NCI-H2107 treated with DMSO at 0.1 percent for 48 hours (cell line): ENCODE data around the gene DNAJB13.

Source experiments
- DNase-seq: peaks from one replicate; lab custom pipeline; 2025; ENCODE audit not compliant: unreplicated experiment; lab: John Stamatoyannopoulos, UW

Gene DNAJB13

DNA sequence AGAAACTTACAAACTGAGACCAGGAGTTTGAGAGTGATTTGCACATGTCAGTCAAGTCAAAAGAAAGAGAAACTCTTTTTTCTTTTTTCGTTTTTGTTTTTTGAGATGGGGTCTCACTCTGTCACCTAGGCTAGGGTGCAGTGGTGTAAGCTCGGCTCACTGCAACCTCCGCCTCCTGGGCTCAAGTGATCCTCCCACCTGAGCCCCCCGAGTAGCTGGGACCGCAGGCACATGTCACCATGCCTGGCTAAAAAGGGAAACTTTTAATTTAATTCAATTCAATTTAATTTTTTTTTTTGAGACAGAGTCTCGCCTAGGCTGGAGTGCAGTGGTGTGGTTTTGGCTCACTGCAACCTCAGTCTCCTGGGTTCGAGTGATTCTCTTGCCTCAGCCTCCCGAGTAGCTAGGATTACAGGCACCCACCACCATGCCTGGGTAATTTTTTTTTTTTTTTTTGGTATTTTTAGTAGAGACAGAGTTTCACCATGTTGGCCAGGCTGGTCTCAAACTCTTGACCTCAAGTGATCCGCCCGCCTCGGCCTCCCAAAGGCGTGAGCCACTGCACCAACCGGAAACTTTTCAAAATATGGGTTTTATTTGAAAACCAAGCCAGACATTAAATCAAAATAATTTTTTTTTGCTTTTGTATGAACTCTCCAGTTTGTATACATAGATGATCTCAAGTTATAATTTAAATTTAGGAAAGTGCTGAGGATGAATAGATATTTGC is 48.2 kb downstream of the DNAJB13 start:
- no peak for DNase-seq

DNA sequence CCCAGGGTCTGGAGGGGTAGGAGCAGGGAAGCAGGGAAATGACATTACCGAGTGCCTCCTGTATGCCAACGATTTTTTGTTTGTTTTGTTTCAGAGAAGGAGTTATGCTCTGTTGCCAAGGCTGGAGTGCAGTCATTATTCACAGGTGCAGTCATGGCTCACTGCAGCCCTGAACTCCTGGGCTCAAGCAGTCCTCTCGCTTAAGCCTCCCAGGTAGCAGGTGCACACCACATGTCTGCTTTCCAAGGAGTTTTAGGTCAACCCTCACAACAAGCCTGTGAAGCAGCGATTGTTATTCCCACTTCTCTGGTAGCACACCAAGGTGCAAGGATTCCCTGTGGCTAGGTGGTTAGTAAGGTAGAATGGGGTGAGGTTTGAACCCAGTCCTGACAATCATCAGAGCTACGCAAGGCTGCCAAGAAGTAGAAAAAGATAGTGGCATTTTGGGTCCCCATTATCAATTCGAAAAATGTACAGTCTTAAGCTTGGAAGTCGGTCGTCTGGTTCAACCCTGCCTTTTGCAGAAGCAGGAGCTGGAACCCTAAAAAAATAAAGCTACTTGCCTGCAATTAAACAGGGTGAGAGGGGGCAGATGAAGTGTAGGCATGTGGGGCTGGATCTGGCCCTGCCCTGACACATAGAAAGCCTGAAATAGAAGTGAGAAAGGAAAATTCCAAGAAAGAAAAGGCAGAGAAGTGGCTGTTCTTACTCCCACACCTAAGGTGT is 48.9 kb downstream of the DNAJB13 start:
- peak; percentile 58 for DNase-seq

DNA sequence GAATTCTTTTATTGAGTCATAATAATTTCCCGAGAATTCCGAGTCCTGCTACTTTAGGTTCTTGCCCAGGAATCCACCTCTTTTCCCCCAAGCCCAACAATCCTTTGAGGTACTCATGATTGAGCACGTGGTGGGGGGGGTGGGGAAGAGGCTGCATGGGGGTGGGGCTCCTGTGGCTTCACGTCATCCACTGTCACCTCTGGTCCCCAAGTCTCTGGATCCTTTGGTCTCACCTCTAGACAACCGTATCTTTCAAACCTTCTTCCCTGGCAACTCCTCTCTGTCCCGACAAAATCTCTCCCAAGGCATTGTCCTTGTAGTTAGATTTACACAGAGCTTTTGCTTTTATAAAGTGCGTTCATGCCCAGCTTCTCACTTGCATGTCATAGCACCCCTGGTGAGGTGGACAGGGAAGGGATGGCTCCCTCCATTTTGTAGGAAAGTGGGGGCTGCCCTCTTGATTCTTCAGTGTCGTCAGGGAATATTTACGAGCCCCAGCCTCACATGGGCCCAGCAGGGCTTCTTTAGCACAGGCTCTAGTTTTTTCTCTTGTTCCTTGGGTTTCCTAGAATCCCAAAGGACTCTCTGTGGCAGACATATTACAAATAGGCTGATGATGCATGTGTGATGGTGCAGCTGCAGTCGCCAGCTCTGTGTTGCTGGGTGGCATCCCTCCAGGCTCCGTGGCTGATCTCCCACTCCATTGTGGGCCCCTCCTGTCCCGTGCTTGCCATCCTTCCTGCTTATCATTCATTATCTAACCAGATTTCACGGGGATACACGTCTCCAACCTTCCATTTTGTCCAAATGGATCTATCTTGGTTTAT is 49.7 kb downstream of the DNAJB13 start:
- DNase-seq: no peak

DNA sequence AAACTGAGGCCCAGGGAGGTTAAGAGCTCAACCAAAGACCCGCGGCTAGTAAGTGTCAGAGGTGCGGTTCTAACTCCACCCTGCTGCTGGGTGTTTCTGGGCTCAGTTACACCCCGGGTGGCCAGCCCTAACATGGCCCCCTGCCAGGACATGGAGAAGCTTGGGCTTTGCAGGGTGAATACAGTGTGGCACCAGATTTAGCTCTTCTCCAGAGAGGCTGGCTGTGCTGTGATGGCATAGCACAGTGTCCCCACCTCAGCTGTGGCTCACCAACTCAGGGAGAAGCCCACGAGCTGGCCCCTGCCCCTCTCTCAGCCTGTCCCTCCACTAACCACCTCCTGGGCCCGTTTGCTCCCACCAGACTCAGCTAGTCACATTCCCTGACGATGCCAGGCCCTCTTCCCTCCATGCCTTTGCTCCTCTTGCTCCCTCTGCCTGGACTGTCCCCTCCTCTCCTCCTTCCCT is 51.0 kb downstream of the DNAJB13 start:
- no peak for DNase-seq

DNA sequence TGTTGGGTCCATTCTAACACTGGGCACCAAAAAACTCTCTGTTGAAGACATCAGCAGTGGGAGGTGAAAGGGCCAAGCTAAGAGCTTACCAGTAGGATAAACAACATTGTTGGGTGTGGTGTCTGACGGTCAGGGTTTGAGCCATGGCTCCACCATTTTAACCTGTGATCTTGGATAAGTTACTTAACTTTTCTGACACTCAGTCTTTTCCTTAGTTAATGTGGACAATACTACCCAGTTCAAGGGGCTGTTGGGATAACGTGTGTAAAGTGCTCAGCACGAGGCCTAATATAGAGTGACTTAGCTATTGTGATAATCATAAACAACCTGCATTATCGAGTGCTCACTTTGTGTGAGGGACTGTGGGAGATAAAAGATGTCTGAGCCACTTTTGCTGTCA is 52.0 kb downstream of the DNAJB13 start:
- DNase-seq: no peak

DNA sequence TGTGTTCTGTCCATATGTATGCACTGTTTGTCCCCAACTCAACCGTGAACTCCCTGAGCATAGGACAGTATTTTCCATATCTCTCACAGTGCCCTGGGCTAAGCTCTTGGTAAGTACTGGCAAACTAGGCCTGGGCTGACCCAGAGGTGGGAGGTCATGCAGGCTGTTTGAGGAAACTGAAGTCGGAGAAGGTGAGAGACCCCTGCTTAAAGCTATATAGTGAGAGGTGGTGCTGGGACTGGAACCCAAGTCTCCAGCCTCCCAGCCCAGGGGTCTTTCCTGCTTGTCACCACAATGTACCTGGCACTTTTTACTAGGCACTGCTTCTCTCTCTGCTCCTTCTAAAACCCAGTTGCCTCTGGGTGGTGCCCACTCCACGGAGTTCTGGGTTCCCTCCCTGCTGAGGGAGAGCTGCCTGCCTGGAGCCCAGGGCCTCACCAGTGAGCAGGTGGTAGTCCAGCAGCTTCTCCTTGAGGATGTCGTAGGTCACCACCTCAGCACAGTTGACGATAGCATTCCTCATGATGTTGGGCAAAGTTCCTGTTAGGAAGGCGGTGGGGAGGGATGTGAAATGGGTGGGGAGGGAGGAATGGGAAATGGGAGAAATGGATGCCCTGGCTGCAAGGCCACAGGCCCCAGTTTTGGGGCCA is 53.3 kb downstream of the DNAJB13 start:
- no peak for DNase-seq

DNA sequence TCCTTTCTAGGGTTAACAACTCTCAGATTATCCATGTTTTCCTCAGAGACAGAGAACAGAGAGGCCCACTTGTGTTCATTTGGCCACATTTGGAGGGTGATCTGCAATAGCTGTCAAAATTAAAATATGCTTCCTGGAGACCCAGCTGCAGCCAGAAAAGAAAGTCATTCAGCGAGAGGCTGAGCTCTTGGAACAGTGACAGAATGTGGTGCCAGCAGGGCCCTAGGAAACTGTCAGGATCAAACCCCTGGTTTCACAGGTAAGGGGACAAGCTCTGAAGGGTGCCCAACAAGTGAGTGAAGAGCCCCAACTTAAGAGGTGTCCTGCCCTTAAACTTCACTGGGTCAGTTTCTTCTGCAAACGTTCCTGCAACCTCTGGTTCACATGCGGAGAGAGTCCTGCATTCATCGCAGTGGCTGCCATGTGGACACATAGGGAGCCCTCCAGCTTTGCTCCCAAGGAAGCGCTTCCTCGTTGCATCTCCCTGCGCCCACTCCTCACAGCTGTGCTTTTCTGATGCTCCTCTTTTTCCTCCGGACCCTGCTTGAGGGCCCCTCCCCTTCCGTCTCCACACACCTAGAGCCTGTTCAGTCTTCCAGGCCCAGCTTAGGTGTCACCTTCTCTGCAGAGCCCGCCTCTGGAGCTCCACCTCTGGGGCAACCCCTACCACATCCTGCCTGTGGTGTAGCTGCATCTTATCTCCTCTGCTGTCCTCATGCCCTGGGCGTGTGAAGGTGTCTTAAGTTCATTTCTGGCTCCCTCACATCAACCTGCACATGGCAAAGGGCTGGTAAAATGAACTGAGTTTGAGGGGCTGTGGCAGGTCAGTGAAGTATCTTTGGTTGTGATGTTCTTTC is 54.2 kb downstream of the DNAJB13 start:
- no peak for DNase-seq

DNA sequence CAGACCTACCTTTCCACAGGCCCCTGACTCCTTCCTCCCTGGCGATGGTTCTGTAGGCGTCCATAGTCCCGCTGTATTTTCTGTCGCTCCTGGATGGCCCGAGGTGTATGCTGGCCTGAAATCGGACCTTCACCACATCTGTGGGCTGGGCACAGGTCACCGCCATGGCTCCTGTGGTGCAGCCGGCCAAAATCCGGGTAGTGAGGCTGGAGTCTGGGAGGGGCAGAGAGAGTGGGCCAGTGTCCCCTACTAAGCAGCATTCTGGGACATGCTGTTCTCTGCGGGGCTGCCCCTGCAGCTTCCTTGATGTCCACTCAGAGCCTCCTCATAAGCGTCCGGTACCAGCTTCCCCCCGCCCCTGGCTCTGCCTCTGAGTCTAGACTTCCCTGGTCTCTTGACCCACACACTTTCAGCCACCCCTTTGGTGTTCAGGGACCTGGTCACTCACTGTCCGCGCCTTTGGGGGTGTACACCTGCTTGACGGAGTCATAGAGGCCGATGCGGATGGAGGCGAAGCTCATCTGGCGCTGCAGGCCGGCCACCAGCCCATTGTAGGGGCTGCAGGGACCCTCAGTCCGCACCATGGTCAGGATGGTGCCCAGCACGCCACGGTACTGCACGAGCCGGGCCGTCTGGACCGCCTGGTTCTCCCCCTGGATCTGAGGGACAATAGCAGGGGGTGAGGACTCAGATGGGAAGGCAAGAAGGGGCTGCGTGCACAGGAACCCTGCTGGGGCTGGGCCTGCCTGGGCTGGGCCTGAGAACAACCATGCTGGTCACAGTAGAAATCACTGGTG is 55.1 kb downstream of the DNAJB13 start:
- no peak for DNase-seq

DNA sequence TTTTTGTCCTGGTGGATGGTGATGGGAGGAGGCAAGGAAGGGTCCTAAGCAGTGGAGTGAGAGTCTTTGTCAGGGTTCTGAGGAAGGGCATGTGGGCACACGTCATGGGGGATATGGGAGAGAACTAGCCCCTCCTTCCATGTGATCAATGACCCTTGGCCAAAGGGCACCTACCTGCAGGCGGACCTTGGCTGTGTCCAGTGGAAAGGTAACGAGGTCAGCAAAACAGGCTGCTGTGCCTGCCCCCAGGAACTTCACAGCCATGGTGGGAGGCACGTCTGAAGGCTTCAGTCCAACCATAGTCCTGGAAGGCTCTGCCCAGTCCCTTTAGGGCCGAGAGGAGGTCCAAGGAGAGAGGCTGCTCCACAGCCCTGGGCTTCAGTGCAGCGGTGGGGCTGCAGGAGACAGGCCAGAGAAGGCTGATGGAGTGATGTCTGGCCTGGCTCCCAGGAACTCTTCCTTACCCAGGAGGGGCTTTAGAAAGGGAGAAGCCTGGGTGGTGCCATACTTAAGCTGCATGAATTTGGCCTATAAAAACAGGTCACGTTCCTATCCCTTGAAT is 56.0 kb downstream of the DNAJB13 start:
- no peak for DNase-seq

DNA sequence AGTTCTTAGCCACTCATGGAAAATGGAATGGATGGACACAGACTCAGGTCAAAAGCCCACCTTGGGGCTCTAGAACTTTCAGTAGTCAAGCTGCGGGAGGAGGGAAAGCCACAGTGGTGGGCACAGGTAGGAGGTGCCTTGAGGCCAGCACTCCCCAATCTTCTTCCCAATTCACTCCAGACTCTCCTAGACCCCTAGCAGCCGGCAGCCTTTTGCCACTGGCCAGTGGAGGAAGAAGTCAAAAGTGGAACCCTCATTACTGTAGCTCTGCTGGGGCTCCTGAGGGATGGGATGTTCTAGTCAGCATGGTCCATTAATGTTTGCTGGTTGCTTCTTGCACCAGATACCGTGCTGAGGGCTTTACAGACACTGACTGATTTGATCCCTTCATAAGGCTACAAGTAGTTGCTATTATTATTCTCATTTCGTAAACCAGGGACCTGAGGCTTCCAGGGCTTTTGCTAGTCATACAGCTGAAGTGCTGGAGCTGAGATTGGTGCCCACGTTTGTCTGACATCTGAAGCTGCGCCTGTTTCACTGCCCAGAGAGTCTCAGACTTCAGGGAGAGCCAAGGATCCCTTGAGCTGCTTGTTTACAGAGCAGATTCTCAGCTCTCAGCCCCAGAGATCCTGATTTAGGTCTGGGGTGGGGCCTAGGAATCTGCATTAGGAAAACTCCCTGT is 57.0 kb downstream of the DNAJB13 start:
- no peak for DNase-seq

DNA sequence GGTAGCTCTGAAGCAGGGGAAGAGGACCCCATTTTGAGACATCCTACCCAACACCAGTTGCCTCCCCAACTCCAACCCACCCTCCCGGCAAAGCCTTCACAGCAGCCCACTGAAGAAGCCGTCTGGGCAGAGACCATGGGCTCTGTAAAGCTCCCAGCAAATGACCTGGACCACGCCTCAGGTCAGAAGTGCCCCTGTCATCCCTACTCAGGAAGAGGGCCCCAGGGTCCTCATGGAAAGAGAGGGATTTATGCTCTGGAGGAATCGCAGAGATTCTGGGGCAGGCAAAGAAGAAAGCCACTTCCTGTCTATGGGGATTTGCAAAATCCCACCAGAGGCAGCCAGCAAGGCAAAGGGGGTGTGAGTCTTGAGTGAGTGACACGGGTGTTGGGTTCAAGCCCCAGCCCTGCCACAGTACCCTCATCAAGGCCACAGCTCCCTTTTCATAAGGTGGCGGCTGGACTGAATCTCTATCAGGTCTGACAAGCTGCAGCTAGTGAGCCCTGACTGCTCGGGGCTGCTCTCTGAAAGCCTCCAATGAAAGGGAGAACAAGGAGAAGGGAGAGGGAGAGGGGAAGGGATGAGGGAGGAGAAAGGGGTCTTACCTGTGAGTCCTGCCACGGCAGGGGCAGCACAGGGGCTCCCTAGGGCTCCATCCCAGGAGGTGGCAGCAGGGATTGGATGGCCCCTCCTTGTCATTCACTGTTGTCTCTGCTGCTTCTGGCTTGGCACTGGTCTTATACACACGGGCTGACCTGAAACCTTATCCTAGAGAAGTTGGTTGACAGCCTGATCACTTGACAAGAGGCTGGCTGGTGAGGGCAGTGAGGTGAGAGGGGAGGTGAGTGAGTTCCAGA is 57.8 kb downstream of the DNAJB13 start, which contains the start of gene UCP3:
UCP3 (minus strand) TSS at position 713 of the 857 bp plus-strand sequence. CDS start 2,043 bp downstream, outside the sequence.
- peak; percentile 39 for DNase-seq

DNA sequence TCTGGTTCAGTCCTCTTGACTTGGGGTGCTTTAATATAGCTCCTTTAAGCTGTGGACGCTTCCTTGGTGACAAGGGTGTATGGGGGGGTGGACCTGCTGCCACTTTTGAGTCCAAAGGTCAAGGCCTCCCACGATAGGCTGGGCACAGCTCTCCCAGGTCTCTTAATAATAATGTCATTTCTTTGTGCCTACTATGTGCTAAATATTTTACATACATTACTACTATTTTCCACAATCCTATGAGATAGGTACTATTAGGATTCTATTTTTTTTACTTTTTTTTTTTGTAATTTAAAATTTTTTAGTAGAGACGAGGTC is 58.4 kb downstream of the DNAJB13 start:
- DNase-seq: no peak

DNA sequence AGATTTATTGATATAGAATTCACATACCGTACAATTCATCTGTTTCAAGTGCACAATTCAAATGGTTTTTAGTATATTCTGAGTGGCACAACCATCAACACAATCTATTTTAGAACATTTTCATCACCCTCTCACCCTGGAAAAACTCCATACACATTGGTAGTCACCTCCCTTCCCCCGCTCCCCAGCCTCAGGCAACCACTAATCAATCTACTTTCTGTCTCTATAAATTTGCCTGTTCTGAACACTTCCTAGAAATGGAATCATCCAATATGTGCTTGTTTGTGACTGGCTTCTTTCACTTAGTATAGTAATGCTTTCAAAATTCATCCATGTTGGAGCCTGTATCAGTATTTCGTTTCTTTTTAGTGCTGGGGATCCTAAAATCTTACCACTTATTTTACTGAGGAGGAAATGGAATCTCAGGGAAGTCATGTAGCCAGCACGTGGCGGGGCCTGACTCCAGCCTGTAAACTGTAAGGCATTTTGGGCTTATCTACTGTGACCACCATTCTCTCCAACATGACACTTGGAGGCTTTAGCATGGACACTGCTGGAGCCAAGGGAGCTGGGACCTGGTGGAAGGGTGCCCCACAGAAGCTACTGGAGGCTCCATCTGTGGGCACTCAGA is 59.0 kb downstream of the DNAJB13 start:
- no peak for DNase-seq

DNA sequence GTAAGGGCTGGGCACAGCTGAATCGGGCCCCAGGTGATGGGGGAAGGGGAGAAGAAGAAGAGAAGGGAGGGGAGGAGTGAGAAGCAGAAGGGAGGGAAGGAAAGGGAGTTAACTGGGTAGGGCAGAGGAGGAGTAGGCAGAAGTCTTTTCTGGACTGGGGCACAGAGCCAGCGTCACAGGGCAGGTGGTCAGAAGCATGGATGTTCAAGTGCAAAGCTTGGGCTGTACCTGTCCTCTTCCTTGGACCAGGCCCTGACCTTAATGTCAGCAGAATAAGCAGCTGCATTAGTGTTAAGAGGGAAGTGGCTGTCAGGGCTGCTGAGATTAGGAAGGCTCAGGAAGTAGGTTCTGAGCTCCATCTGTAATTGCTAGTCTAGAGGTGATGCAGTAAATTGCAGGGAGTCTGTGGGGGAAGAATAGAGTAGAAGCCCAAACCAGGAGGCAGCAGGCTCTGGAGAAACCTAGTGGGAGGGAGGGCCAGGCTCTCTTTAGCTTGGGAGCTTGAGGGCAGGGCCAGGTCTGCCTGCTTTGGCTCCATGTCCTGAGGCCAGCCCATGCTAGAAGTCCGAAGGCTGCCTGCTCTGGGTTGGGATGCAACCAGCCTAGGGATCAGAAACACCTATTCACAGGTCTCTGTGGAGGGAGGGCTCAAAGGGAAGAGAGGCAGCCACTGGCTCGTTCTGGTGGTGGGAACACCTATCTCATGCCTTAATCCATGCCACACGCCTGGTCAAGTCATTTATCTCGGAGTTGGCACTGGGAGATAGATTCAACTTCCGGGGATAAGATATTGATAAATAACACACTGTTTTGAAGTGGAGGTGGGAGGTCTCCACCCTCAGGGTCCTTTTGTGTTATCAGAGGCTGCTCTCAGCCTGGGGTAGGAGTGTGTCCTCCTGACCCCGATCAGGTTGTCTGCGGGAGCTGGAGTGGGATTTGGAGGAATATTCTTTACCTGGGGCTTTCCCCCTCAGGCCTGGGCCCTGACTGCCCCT is 59.8 kb downstream of the DNAJB13 start:
- no peak for DNase-seq

DNA sequence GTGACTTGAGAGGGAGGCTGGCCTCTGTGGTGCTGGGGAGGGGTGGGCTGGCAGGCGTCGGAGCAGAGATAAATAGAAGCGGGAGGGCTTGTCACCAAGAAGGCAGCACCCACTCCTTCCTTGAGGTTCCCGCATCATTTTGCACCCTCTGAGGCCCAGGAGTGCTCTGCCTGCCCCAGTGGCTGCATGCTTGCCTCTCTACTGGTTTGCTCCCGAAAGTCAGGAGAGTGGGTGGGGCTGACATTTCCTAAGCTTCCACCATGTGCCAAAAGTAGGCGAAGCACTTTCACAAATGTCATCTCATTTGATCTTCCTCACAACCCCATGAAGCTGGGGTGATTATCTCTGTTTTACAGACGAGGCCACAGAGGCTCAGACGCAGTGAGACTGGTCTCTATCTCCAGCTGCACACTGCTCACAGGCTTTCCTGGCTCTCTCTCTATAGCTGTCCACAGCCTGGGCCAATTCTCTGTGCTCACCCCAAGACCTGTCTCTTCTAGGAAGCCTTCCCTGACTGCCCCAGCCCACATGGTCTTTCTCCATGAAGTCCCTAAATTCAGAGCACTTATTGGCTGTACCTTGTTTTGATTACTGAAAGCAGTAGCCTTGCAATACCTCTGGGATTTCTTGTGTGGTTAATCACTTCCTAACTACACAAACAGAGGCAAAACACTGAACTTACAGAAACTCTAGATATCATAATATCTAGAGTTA is 60.7 kb downstream of the DNAJB13 start:
- no peak for DNase-seq
